Liver (tissue), 9 donors: ENCODE measurements around the gene SLC9B1. TPM values are rescaled to one million over a fixed set of nuclear protein-coding genes. Genes with fewer than 3 reads are reported as not detected.
"Not testable (repeated sequence)": the region's sequence is repeated elsewhere in the genome, so short reads cannot be mapped to it uniquely, and the experiment has no call there.

Experiments
- DNase-seq: peaks from one replicate; pipeline ENCODE4 v3.0.0-alpha.2; 2017; ENCODE audit warnings: low spot score
- H3K27ac ChIP-seq, 2 donors: one replicate each; pipeline ENCODE4 v1.7.0; 2013; ENCODE audit warnings: inconsistent platforms in 2 of 2, low read length in 2 of 2, control low read depth in 1 of 2, low read depth in 1 of 2, mild to moderate bottlenecking in 1 of 2
- H3K27me3 ChIP-seq, 4 donors: one replicate each; pipeline versions ENCODE4 v1.6.1 to v1.7.0; 2013; ENCODE audit warnings: low read length in 3 of 4, inconsistent platforms in 1 of 4, mild to moderate bottlenecking in 1 of 4, moderate library complexity in 1 of 4; ENCODE audit not compliant: control insufficient read depth in 4 of 4, insufficient read depth in 4 of 4
- H3K36me3 ChIP-seq, 4 donors: one replicate each; pipeline versions ENCODE4 v1.6.1 to v1.7.0; 2013; ENCODE audit warnings: low read length in 3 of 4, mild to moderate bottlenecking in 3 of 4, low read depth in 1 of 4, moderate library complexity in 1 of 4; ENCODE audit not compliant: control insufficient read depth in 4 of 4, insufficient read depth in 3 of 4
- H3K4me1 ChIP-seq, 4 donors: one replicate each; pipeline versions ENCODE4 v1.6.1 to v1.7.0; 2013; ENCODE audit warnings: low read length in 3 of 4, mild to moderate bottlenecking in 3 of 4, moderate library complexity in 1 of 4; ENCODE audit not compliant: control insufficient read depth in 4 of 4, insufficient read depth in 4 of 4
- H3K4me3 ChIP-seq, 3 donors: one replicate each; pipeline versions ENCODE4 v1.6.1 to v1.7.0; 2013; ENCODE audit warnings: low read length in 3 of 3, control low read depth in 1 of 3, low read depth in 1 of 3, mild to moderate bottlenecking in 1 of 3
- H3K9ac ChIP-seq, 2 donors: one replicate each; pipeline ENCODE4 v1.7.0; 2013; ENCODE audit warnings: low read length in 2 of 2, mild to moderate bottlenecking in 2 of 2, moderate library complexity in 2 of 2, control low read depth in 1 of 2, low read depth in 1 of 2
- H3K9me3 ChIP-seq, 4 donors: one replicate each; pipeline versions ENCODE4 v1.6.1 to v1.7.0; 2013; ENCODE audit warnings: low read length in 3 of 4; ENCODE audit not compliant: control insufficient read depth in 4 of 4
- ATF3 ChIP-seq: IDR thresholded peaks from 2 replicates; pipeline ENCODE4 v1.6.1; 2016; ENCODE audit warnings: antibody characterized with exemption
- CTCF ChIP-seq: fragments of 150-350 bp; IDR thresholded peaks from 2 replicates; pipeline ENCODE4 v1.5.1; 2017; ENCODE audit warnings: improper control_type of control experiment, low read depth, low read length; ENCODE audit not compliant: missing input control
- EGR1 ChIP-seq, 2 donors: IDR thresholded peaks; 2 replicates each; pipeline ENCODE4 v1.6.1; 2016 to 2018; ENCODE audit warnings: antibody characterized with exemption in 2 of 2, low read depth in 2 of 2
- FOXA1 ChIP-seq: IDR thresholded peaks from 2 replicates; pipeline ENCODE4 v1.6.1; 2016; ENCODE audit warnings: antibody characterized with exemption
- FOXA2 ChIP-seq: IDR thresholded peaks from 2 replicates; pipeline ENCODE4 v1.6.1; 2016; ENCODE audit warnings: antibody characterized with exemption
- GABPA ChIP-seq, 2 donors: IDR thresholded peaks in 1 of 2; conservative IDR thresholded peaks in 1 of 2; 2 replicates each; pipeline ENCODE4 v1.6.1; 2016; ENCODE audit warnings: antibody characterized with exemption in 2 of 2, mild to moderate bottlenecking in 1 of 2, moderate library complexity in 1 of 2
- HNF4A ChIP-seq, 2 donors: conservative IDR thresholded peaks; 2 replicates each; pipeline ENCODE4 v1.6.1; 2016; ENCODE audit warnings: antibody characterized with exemption in 2 of 2, mild to moderate bottlenecking in 2 of 2
- HNF4G ChIP-seq: IDR thresholded peaks from 2 replicates; pipeline ENCODE4 v1.6.1; 2016; ENCODE audit warnings: antibody characterized with exemption
- JUND ChIP-seq, 2 donors: IDR thresholded peaks; 2 replicates each; pipeline ENCODE4 v1.6.1; 2016; ENCODE audit warnings: antibody characterized with exemption in 2 of 2
- MAX ChIP-seq: IDR thresholded peaks from 2 replicates; pipeline ENCODE4 v1.6.1; 2016; ENCODE audit warnings: antibody characterized with exemption
- NR2F2 ChIP-seq: IDR thresholded peaks from 2 replicates; pipeline ENCODE4 v1.6.1; 2016; ENCODE audit warnings: antibody characterized with exemption
- RAD21 ChIP-seq, 2 donors: IDR thresholded peaks; 2 replicates each; pipeline ENCODE4 v1.6.1; 2016; ENCODE audit warnings: antibody characterized with exemption in 2 of 2, mild to moderate bottlenecking in 2 of 2
- REST ChIP-seq: IDR thresholded peaks from 2 replicates; pipeline ENCODE4 v1.6.1; 2016; ENCODE audit warnings: antibody characterized with exemption, mild to moderate bottlenecking
- RXRA ChIP-seq, 2 donors: IDR thresholded peaks; 2 replicates each; pipeline ENCODE4 v1.6.1; 2017 to 2018; ENCODE audit warnings: antibody characterized with exemption in 2 of 2, mild to moderate bottlenecking in 1 of 2
- TAF1 ChIP-seq: conservative IDR thresholded peaks from 2 replicates; pipeline ENCODE4 v1.6.1; 2016; ENCODE audit warnings: antibody characterized with exemption, mild to moderate bottlenecking
- ZBTB33 ChIP-seq: IDR thresholded peaks from 2 replicates; pipeline ENCODE4 v1.6.1; 2016; ENCODE audit warnings: antibody characterized with exemption
- WGBS: extraction: QIAGEN DNeasy Blood & Tissue Kit; methylation state at CpG from one replicate; pipeline ENCODE4 v1.1.7; 2013; 5-methylcytosine and 5-hydroxymethylcytosine counted together
- polyA plus RNA-seq, 2 donors: library from polyadenylated mRNA; stranded (reverse) in 1 of 2; unstranded in 1 of 2; fragments of 200-250 nt in 1 of 2; fragments of >200 nt in 1 of 2; fragmentation: Nextera tagmentation in 1 of 2; extraction: Ambion mirVana in 1 of 2; gene quantifications; one replicate each; pipeline versions ENCODE4 v1.2.1 to v1.2.3, GENCODE V29; 2013 to 2015
- total RNA-seq, 2 donors: library from RNA; depleted of rRNA; stranded (reverse); fragments of >200 nt; gene quantifications; one replicate each; pipeline ENCODE4 v1.2.3, GENCODE V29; 2014
- donor health status: healthy.
- donor health status: healthy.
- donor health status: healthy.
- donor health status: healthy.
- donor health status: healthy.

SLC9B1 gene
- total and polyA plus RNA-seq, 4 donors: 0.19 to 0.51 (median 0.50) TPM; not detected in 1

GRCh38 chr4:102938063-102938462 is 81.4 kb downstream of the SLC9B1 start:
- not testable (repeated sequence) for H3K9me3 ChIP-seq, H3K27ac ChIP-seq, H3K9ac ChIP-seq, H3K4me3 ChIP-seq, H3K36me3 ChIP-seq, H3K27me3 ChIP-seq, H3K4me1 ChIP-seq, DNase-seq
- WGBS: 87% methylated on average over 2 of the region's 2 CpGs

GRCh38 chr4:102935716-102936115 is 83.8 kb downstream of the SLC9B1 start:
- 66% methylated on average over 2 of the region's 2 CpGs for WGBS
- Histone ChIP-seq H3K4me1 (no peaks in the 10 kb centered on the region), H3K36me3 (no peaks in the 10 kb centered on the region), H3K27ac (no peak overlapping the region), H3K4me3 (no peak overlapping the region), H3K9ac (no peak overlapping the region), H3K9me3 (no peaks in the 10 kb centered on the region), H3K27me3 (no peaks in the 10 kb centered on the region)
- DNase-seq: no peak
- no peak for TF ChIP-seq HNF4A (conservative IDR thresholded peaks at IDR 0.05)
- no peak for TF ChIP-seq MAX
- TF ChIP-seq FOXA1: no peak
- no peak for TF ChIP-seq RXRA (IDR thresholded peaks at IDR 0.05)
- no peak for TF ChIP-seq RAD21 (IDR thresholded peaks at IDR 0.05)
- no peak for TF ChIP-seq GABPA (IDR thresholded peaks at IDR 0.05 in 1 of 2, conservative IDR thresholded peaks at IDR 0.05 in 1 of 2)
- no peak for TF ChIP-seq NR2F2
- no peak for TF ChIP-seq TAF1
- no peak for TF ChIP-seq REST
- TF ChIP-seq ZBTB33: no peak
- TF ChIP-seq FOXA2: no peak
- TF ChIP-seq ATF3: no peak
- no peak for TF ChIP-seq JUND (IDR thresholded peaks at IDR 0.05)
- no peak for TF ChIP-seq EGR1 (IDR thresholded peaks at IDR 0.05; ENCODE audit: low read depth in 2 of 2)
- no peak for TF ChIP-seq HNF4G
- no peak for TF ChIP-seq CTCF

GRCh38 chr4:102919697-102920096 is 99.8 kb downstream of the SLC9B1 start:
- H3K4me1 ChIP-seq, H3K27ac ChIP-seq, H3K27me3 ChIP-seq, H3K4me3 ChIP-seq, H3K9ac ChIP-seq, DNase-seq, H3K9me3 ChIP-seq, H3K36me3 ChIP-seq: not testable (repeated sequence)
- 79% methylated on average over 8 of the region's 8 CpGs for WGBS
